Measurements from ENCODE around the gene IKZF3.
"Not testable (repeated sequence)": the region's sequence is repeated elsewhere in the genome, so short reads cannot be mapped to it uniquely, and the experiment has no call there.

Gene IKZF3

GRCh38 chr17:39726617-39727016 lies 137.5 kb downstream of the IKZF3 start:
- no peak overlapping the region for H2AFZ ChIP-seq (ENCODE audit: low read depth, low read length, severe bottlenecking)
- no peaks in the 10 kb centered on the region for H4K20me1 ChIP-seq (ENCODE audit: low read depth, low read length)
- no peak overlapping the region for H3K4me2 ChIP-seq (ENCODE audit: low read depth, low read length, poor library complexity, severe bottlenecking)
- H3K27ac ChIP-seq (ENCODE audit: low read depth, low read length): no peak overlapping the region
- H3K9ac ChIP-seq (ENCODE audit: low read length): no peak overlapping the region
- no peak overlapping the region for H3K4me3 ChIP-seq (ENCODE audit: insufficient read depth, low read length, poor library complexity, severe bottlenecking)
- peaks cover 11% of the 10 kb centered on the region; the same call in 1 of the 2 replicates for H3K79me2 ChIP-seq (ENCODE audit: insufficient read depth, low read length)
- no peaks in the 10 kb centered on the region for H3K27me3 ChIP-seq (ENCODE audit: low read length)
- TF ChIP-seq CTCF (IDR thresholded peaks at IDR 0.05; ENCODE audit: insufficient read depth, low read length, poor library complexity, severe bottlenecking) (no peak), EZH2phosphoT487 (conservative IDR thresholded peaks at IDR 0.05; ENCODE audit: low read length) (no peak)
- no peaks in the 10 kb centered on the region for H3F3A ChIP-seq (ENCODE audit: insufficient read depth)
- H3K9me3 ChIP-seq (ENCODE audit: insufficient read depth, low read length): no peaks in the 10 kb centered on the region
- no peaks in the 10 kb centered on the region for H3K9me2 ChIP-seq (replicated peaks; ENCODE audit: insufficient read depth, low read length)
- no peaks in the 10 kb centered on the region for H3K36me3 ChIP-seq (ENCODE audit: low read length)

GRCh38 chr17:39725923-39726322 lies 138.2 kb downstream of the IKZF3 start:
- H3K4me3 ChIP-seq (ENCODE audit: insufficient read depth, low read length, poor library complexity, severe bottlenecking); H4K20me1 ChIP-seq (ENCODE audit: low read depth, low read length); H3K27ac ChIP-seq (ENCODE audit: low read depth, low read length); H3K9me2 ChIP-seq (replicated peaks; ENCODE audit: insufficient read depth, low read length); H3K9me3 ChIP-seq (ENCODE audit: insufficient read depth, low read length); H3K4me2 ChIP-seq (ENCODE audit: low read depth, low read length, poor library complexity, severe bottlenecking); H3K27me3 ChIP-seq (ENCODE audit: low read length); H2AFZ ChIP-seq (ENCODE audit: low read depth, low read length, severe bottlenecking); H3K36me3 ChIP-seq (ENCODE audit: low read length); H3F3A ChIP-seq (ENCODE audit: insufficient read depth); H3K9ac ChIP-seq (ENCODE audit: low read length): not testable (repeated sequence)
- H3K79me2 ChIP-seq (ENCODE audit: insufficient read depth, low read length): peaks cover 11% of the 10 kb centered on the region; the same call in 1 of the 2 replicates

GRCh38 chr17:39724731-39725130 lies 139.4 kb downstream of the IKZF3 start:
- Histone ChIP-seq H3K27ac (ENCODE audit: low read depth, low read length) (no peak overlapping the region), H3F3A (ENCODE audit: insufficient read depth) (no peaks in the 10 kb centered on the region), H4K20me1 (ENCODE audit: low read depth, low read length) (no peaks in the 10 kb centered on the region), H3K4me2 (ENCODE audit: low read depth, low read length, poor library complexity, severe bottlenecking) (no peak overlapping the region), H3K27me3 (ENCODE audit: low read length) (no peaks in the 10 kb centered on the region), H2AFZ (ENCODE audit: low read depth, low read length, severe bottlenecking) (no peak overlapping the region), H3K36me3 (ENCODE audit: low read length) (no peaks in the 10 kb centered on the region), H3K79me2 (ENCODE audit: insufficient read depth, low read length) (peaks cover 7% of the 10 kb centered on the region; the same call in 1 of the 2 replicates), H3K4me3 (ENCODE audit: insufficient read depth, low read length, poor library complexity, severe bottlenecking) (no peak overlapping the region), H3K9ac (ENCODE audit: low read length) (no peak overlapping the region), H3K9me2 (replicated peaks; ENCODE audit: insufficient read depth, low read length) (no peaks in the 10 kb centered on the region), H3K9me3 (ENCODE audit: insufficient read depth, low read length) (no peaks in the 10 kb centered on the region)
- no peak for TF ChIP-seq CTCF (IDR thresholded peaks at IDR 0.05; ENCODE audit: insufficient read depth, low read length, poor library complexity, severe bottlenecking)
- no peak for TF ChIP-seq EZH2phosphoT487 (conservative IDR thresholded peaks at IDR 0.05; ENCODE audit: low read length)

- TF ChIP-seq CTCF (IDR thresholded peaks at IDR 0.05; ENCODE audit: insufficient read depth, low read length, poor library complexity, severe bottlenecking): no peak
- TF ChIP-seq EZH2phosphoT487 (conservative IDR thresholded peaks at IDR 0.05; ENCODE audit: low read length): no peak
- no peaks in the 10 kb centered on the region for H3K27me3 ChIP-seq (ENCODE audit: low read length)
- H3K4me3 ChIP-seq (ENCODE audit: insufficient read depth, low read length, poor library complexity, severe bottlenecking): no peak overlapping the region
- H3K4me2 ChIP-seq (ENCODE audit: low read depth, low read length, poor library complexity, severe bottlenecking): no peak overlapping the region
- H3K9me3 ChIP-seq (ENCODE audit: insufficient read depth, low read length): no peaks in the 10 kb centered on the region
- no peaks in the 10 kb centered on the region for H3F3A ChIP-seq (ENCODE audit: insufficient read depth)
- no peaks in the 10 kb centered on the region for H3K36me3 ChIP-seq (ENCODE audit: low read length)
- H3K9ac ChIP-seq (ENCODE audit: low read length): no peak overlapping the region
- H3K27ac ChIP-seq (ENCODE audit: low read depth, low read length): no peak overlapping the region
- H3K79me2 ChIP-seq (ENCODE audit: insufficient read depth, low read length): no peaks in the 10 kb centered on the region
- no peaks in the 10 kb centered on the region for H3K9me2 ChIP-seq (replicated peaks; ENCODE audit: insufficient read depth, low read length)
- no peaks in the 10 kb centered on the region for H4K20me1 ChIP-seq (ENCODE audit: low read depth, low read length)
- no peak overlapping the region for H2AFZ ChIP-seq (ENCODE audit: low read depth, low read length, severe bottlenecking)
Measured at GRCh38 chr17:39722965-39723848, 140.9 kb downstream of the IKZF3 start.

Measured in SU-DHL-6 (cell line).